HCT116 (cell line): ENCODE data around the gene G3BP1. TPM values are rescaled to one million over a fixed set of nuclear protein-coding genes. Genes with fewer than 3 reads are reported as not detected.

Experiments used
- ATAC-seq: fragments of 200-7000 bp; cut with Tn5 transposase; 2 replicates; pipeline ENCODE4 v1.9.1; 2020; ENCODE audit warnings: mild to moderate bottlenecking, moderate library complexity
- BruUV-seq: library from RNA; stranded (reverse); fragments of 400-500 nt; replicated peaks from 2 replicates; lab custom pipeline; 2021; lab: Mats Ljungman, UMichigan
- CTCF ChIA-PET: fragments of 300-600 bp; sonication (Branson Sonifier 250); formaldehyde crosslinking; loops from one replicate; lab custom pipeline; 2021; ENCODE audit warnings: antibody characterized with exemption; lab: Charles Lee
- POLR2A ChIA-PET: fragments of 300-600, 350-600 bp; sonication (Branson Sonifier 250); formaldehyde crosslinking; loops from one replicate; lab custom pipeline; 2021; ENCODE audit warnings: antibody characterized with exemption; lab: Charles Lee
- RAD21 ChIA-PET, 2 experiments: fragments of 300-600 bp; sonication (Branson Sonifier 250); formaldehyde crosslinking; loops; one replicate each; lab custom pipeline; 2023; ENCODE audit warnings: low total read pairs in 2 of 2; ENCODE audit not compliant: uncharacterized antibody in 2 of 2, unreplicated experiment in 2 of 2, low non-redundant PET in 1 of 2; lab: Charles Lee
- DNase-seq: peaks from one replicate; pipeline ENCODE4 v3.0.0-alpha.2; 2010; ENCODE audit warnings: low read depth, low spot score
- H2AFZ ChIP-seq: fragments of 200-600 bp; shearing (Covaris generic), sonication (generic); 2 replicates; pipeline ENCODE4 v1.6.1; 2017; ENCODE audit warnings: low read depth, mixed run types, mixed read lengths, antibody characterized with exemption, low read length; ENCODE audit not compliant: poor library complexity, severe bottlenecking
- H3K27ac ChIP-seq: 2 replicates; pipeline ENCODE4 v1.5.1; 2012; ENCODE audit warnings: low read depth, low read length
- H3K27me3 ChIP-seq: fragments of 200-600 bp; sonication (generic); 2 replicates; pipeline ENCODE4 v1.6.1; 2016; ENCODE audit warnings: mixed run types, low read length, mixed read lengths; ENCODE audit not compliant: insufficient read depth
- H3K36me3 ChIP-seq, 2 experiments: fragments of 200-500 bp in 1 of 2; fragments of 200-600 bp in 1 of 2; sonication (Bioruptor generic) in 1 of 2; sonication (generic) in 1 of 2; 2 replicates each; pipeline versions ENCODE4 v1.5.1 to v1.6.1; 2014 to 2016; ENCODE audit warnings: low read length in 2 of 2, inconsistent platforms in 1 of 2, mixed read lengths in 1 of 2, mixed run types in 1 of 2; ENCODE audit not compliant: insufficient read depth in 2 of 2, control insufficient read depth in 1 of 2
- H3K4me1 ChIP-seq, 2 experiments: fragments of 200-600 bp in 1 of 2; sonication (generic) in 1 of 2; 2 replicates each; pipeline versions ENCODE4 v1.5.1 to v1.6.1; 2012 to 2017; ENCODE audit warnings: low read length in 2 of 2, inconsistent platforms in 1 of 2, mild to moderate bottlenecking in 1 of 2, mixed read lengths in 1 of 2, mixed run types in 1 of 2, moderate library complexity in 1 of 2; ENCODE audit not compliant: insufficient read depth in 2 of 2, control insufficient read depth in 1 of 2
- H3K4me2 ChIP-seq: fragments of 200-600 bp; sonication (generic); 2 replicates; pipeline ENCODE4 v1.6.1; 2017; ENCODE audit warnings: mixed run types, low read length, mixed read lengths
- H3K4me3 ChIP-seq, 2 experiments: fragments of 200-600 bp in 1 of 2; sonication (generic) in 1 of 2; replicated peaks in 1 of 2; 2 replicates each; pipeline ENCODE4 v1.5.1; 2011 to 2016; ENCODE audit warnings: low read length in 2 of 2, control low read depth in 1 of 2, low read depth in 1 of 2, mild to moderate bottlenecking in 1 of 2, mixed read lengths in 1 of 2, mixed run types in 1 of 2
- H3K79me2 ChIP-seq: fragments of 200-600 bp; sonication (generic); 2 replicates; pipeline ENCODE4 v1.6.1; 2017; ENCODE audit warnings: mild to moderate bottlenecking, mixed run types, low read length, moderate library complexity, mixed read lengths; ENCODE audit not compliant: insufficient read depth
- H3K9ac ChIP-seq: fragments of 200-600 bp; sonication (generic); 2 replicates; pipeline ENCODE4 v1.6.1; 2016; ENCODE audit warnings: low read length, mixed read lengths
- H3K9me2 ChIP-seq: fragments of 200-600 bp; sonication (generic), shearing (Covaris generic); 2 replicates; pipeline ENCODE4 v1.6.1; 2017; ENCODE audit warnings: mixed run types, mild to moderate bottlenecking, moderate library complexity; ENCODE audit not compliant: insufficient read depth
- H3K9me3 ChIP-seq, 2 experiments: fragments of 200-500 bp in 1 of 2; fragments of 200-600 bp in 1 of 2; sonication (Bioruptor generic) in 1 of 2; sonication (generic) in 1 of 2; 2 replicates each; pipeline ENCODE4 v1.6.1; 2014 to 2017; ENCODE audit warnings: low read length in 2 of 2, mixed read lengths in 2 of 2, inconsistent platforms in 1 of 2, low read depth in 1 of 2, mild to moderate bottlenecking in 1 of 2, mixed run types in 1 of 2, moderate library complexity in 1 of 2; ENCODE audit not compliant: control insufficient read depth in 1 of 2, insufficient read depth in 1 of 2
- H4K20me1 ChIP-seq: fragments of 200-600 bp; sonication (generic), shearing (Covaris generic); 2 replicates; pipeline ENCODE4 v1.6.1; 2017; ENCODE audit warnings: mixed run types, mild to moderate bottlenecking, moderate library complexity; ENCODE audit not compliant: insufficient read depth
- CBX3 ChIP-seq: IDR thresholded peaks from 2 replicates; pipeline ENCODE4 v1.6.1; 2012; ENCODE audit warnings: low read depth
- ELF1 ChIP-seq: IDR thresholded peaks from 2 replicates; pipeline ENCODE4 v1.6.1; 2012; ENCODE audit warnings: low read depth, borderline replicate concordance
- EZH2phosphoT487 ChIP-seq: fragments of 200-600 bp; IDR thresholded peaks from 2 replicates; pipeline ENCODE4 v1.6.1; 2018; ENCODE audit warnings: antibody characterized with exemption, borderline replicate concordance
- FOSL1 ChIP-seq: IDR thresholded peaks from 2 replicates; pipeline ENCODE4 v1.6.1; 2012; ENCODE audit warnings: low read depth
- JUND ChIP-seq: IDR thresholded peaks from 2 replicates; pipeline ENCODE4 v1.6.1; 2012
- MAX ChIP-seq: IDR thresholded peaks from 2 replicates; pipeline ENCODE4 v1.6.1; 2012
- POLR2AphosphoS5 ChIP-seq: IDR thresholded peaks from 2 replicates; pipeline ENCODE4 v1.6.1; 2011; ENCODE audit warnings: mild to moderate bottlenecking, low read depth, low read length, moderate library complexity
- RAD21 ChIP-seq: IDR thresholded peaks from 2 replicates; pipeline ENCODE4 v1.6.1; 2012; ENCODE audit warnings: low read depth, mild to moderate bottlenecking
- SIN3A ChIP-seq: IDR thresholded peaks from 2 replicates; pipeline ENCODE4 v1.6.1; 2012; ENCODE audit warnings: low read depth
- SP1 ChIP-seq: IDR thresholded peaks from 2 replicates; pipeline ENCODE4 v1.6.1; 2012; ENCODE audit warnings: low read depth
- SRF ChIP-seq: IDR thresholded peaks from 2 replicates; pipeline ENCODE4 v1.6.1; 2012; ENCODE audit warnings: low read depth
- YY1 ChIP-seq: IDR thresholded peaks from 2 replicates; pipeline ENCODE4 v1.6.1; 2011; ENCODE audit warnings: low read length, low read depth, moderate library complexity, mild to moderate bottlenecking; ENCODE audit not compliant: insufficient replicate concordance; ENCODE audit errors: extremely low read depth
- ZBTB33 ChIP-seq: IDR thresholded peaks from 2 replicates; pipeline ENCODE4 v1.6.1; 2011; ENCODE audit warnings: mild to moderate bottlenecking, low read length, moderate library complexity; ENCODE audit not compliant: insufficient replicate concordance; ENCODE audit errors: extremely low read depth
- ZFX ChIP-seq: fragments of 450-650 bp; IDR thresholded peaks from 2 replicates; pipeline ENCODE4 v1.6.1; 2017
- ZNF274 ChIP-seq: fragments of 200-500 bp; sonication (Bioruptor generic); IDR thresholded peaks from 2 replicates; pipeline ENCODE4 v1.6.1; 2014; ENCODE audit warnings: mild to moderate bottlenecking, low read depth, low read length, inconsistent platforms
- intact Hi-C: fragments of 100-400 bp; cut with micrococcal nuclease; formaldehyde crosslinking; loops from 2 replicates; pipeline ENCODE4 v1.10.0; 2022
- total RNA-seq: library from RNA; stranded (reverse); gene quantifications from one replicate; pipeline ENCODE4 v1.2.1, GENCODE V29; 2021; ENCODE audit not compliant: unreplicated experiment

Gene G3BP1
- total RNA-seq, 1 experiment from 2014 or later: 296 TPM

GRCh38 chr5:151734064-151734408 is 37.7 kb upstream of the G3BP1 start:
- Histone ChIP-seq H3K27ac (no peak overlapping the region), H2AFZ (no peak overlapping the region), H3K79me2 (no peaks in the 10 kb centered on the region), H3K4me3 (no peak overlapping the region), H3K4me2 (no peak overlapping the region), H4K20me1 (no peaks in the 10 kb centered on the region), H3K9me2 (no peaks in the 10 kb centered on the region), H3K36me3 (no peaks in the 10 kb centered on the region), H3K27me3 (no peaks in the 10 kb centered on the region), H3K9me3 (no peaks in the 10 kb centered on the region), H3K9ac (no peak overlapping the region), H3K4me1 (no peaks in the 10 kb centered on the region)
- TF ChIP-seq FOSL1 (no peak), POLR2AphosphoS5 (no peak), SP1 (no peak), ELF1 (no peak), CBX3 (no peak), ZFX (no peak), ZNF274 (no peak), ZBTB33 (no peak), MAX (no peak), RAD21 (no peak), SIN3A (no peak), YY1 (no peak), EZH2phosphoT487 (no peak), JUND (no peak), SRF (no peak)
- ChIA-PET RAD21 (no interaction called here), CTCF (no interaction called here), POLR2A (no interaction called here)
- intact Hi-C loops: no loop called here
- DNase-seq (no peak), ATAC-seq (no peak)
- no TSS peak for BruUV-seq
